A549 treated with Hydrocortisone at 1 μM for 4 hours (cell line): ENCODE results near the gene PRPF38B. TPM values are rescaled to one million over a fixed set of nuclear protein-coding genes. Genes with fewer than 3 reads are reported as not detected.

Experiments used
- total RNA-seq: library from RNA; stranded (reverse); fragments of 200-300 nt; extraction: Qiagen RNA extraction; gene quantifications from 5 replicates; pipeline ENCODE4 v1.2.3, GENCODE V29; 2022

Gene PRPF38B, protein sequence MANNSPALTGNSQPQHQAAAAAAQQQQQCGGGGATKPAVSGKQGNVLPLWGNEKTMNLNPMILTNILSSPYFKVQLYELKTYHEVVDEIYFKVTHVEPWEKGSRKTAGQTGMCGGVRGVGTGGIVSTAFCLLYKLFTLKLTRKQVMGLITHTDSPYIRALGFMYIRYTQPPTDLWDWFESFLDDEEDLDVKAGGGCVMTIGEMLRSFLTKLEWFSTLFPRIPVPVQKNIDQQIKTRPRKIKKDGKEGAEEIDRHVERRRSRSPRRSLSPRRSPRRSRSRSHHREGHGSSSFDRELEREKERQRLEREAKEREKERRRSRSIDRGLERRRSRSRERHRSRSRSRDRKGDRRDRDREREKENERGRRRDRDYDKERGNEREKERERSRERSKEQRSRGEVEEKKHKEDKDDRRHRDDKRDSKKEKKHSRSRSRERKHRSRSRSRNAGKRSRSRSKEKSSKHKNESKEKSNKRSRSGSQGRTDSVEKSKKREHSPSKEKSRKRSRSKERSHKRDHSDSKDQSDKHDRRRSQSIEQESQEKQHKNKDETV
- total RNA-seq: 18.1 to 23.7 TPM (median 19.8 TPM) in 5 replicates

DNA sequence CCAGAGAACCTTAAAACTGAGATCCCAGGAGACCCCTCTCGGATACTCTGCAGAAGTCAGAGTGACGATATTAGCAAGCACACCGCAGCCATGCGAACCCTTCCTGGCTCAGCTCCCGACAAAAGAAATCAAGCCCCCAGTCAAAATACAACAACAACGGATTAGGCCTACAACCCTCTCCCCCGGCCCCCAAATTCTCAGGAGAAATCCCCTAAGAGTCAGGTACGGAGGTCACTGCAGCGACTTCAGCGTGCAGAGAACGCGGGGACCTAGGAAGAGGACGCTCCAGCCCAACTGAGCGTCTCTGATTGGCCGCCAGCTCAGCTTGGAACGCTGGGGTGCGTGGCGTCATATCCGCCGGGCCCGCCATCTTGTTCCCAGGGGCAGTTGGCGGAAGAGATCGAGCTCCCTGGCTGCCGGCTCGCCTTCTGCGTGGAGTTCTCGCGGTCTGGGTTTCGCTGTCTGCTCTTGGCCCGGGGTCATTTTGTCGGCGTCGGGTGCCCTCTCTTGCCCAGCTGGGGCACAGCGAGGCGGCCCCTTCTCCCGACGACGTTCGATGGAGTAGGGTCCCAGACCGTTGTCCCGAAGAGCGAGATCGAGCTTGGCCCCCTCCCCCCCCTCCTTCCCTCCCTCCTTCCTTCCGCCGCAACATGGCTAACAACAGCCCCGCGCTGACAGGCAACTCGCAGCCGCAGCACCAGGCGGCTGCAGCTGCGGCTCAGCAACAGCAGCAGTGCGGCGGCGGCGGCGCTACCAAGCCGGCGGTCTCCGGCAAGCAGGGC, at the start of gene PRPF38B:
Gene PRPF38B (plus strand): TSS at position 369 of the 782 bp plus-strand sequence. CDS start 282 bp downstream, at position 651.

DNA sequence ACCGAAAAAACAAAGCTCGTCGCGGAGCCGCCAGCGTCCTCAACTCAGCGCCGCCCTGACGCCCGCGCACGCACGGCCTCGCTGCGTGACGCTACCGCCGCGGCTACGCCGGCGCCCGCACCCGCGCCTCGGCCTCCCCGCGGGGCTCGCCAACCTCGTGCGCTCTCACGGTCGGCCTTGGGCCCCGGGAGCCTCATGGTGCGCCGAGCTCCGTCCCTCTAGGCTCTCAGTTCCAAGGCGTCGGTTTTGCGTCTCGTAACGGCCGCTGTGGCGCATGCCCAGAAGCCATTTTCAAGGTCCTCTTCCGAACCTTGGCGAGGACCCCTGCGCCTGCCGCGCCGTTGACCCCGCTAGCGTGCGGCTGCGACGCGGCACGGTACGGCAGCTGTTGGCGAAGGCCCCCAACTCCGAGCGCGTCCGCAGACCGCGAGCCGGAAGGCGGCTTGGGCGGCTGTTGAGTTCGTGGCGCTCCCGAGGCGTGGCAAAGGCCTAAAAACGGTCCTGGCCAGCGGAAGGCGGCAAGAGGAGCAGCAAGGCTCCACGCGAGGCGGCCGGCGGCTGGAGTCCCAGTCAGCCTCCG, 31.0 kb upstream of the PRPF38B start, which contains the start of gene HENMT1:
Gene HENMT1 (minus strand): TSS at position 64 of the 580 bp plus-strand sequence. CDS start 1,209 bp downstream, outside the sequence.

DNA sequence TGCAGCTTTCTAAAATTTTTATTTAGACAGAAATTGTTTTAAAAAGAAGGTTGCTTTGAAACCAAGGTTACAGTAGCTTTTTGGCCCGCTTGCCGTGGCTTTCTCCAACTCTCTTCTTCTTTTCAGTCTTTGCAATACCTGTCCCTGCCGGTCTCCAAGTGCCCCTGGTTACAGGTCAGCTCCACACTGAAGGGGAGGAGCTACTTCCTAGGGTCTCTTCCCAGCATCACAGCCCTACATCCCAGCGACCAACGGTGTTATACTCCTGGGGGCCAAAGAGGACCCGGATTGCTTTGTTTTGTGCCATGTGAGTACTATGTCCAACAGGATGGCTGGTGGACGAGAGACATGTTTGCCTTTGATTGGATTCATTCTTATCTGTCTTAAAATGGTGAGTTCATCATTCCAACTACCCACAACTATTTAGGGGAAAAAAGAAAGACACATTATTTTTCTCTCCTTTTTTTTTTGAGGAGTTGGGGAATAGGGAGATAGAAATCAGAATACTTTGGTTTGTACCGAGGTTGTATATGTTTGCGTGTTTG, 20.6 kb downstream of the PRPF38B start, which contains the start of gene FNDC7:
Gene FNDC7 (plus strand): TSS at position 303 of the 545 bp plus-strand sequence. CDS start 26 bp downstream, at position 329.

DNA sequence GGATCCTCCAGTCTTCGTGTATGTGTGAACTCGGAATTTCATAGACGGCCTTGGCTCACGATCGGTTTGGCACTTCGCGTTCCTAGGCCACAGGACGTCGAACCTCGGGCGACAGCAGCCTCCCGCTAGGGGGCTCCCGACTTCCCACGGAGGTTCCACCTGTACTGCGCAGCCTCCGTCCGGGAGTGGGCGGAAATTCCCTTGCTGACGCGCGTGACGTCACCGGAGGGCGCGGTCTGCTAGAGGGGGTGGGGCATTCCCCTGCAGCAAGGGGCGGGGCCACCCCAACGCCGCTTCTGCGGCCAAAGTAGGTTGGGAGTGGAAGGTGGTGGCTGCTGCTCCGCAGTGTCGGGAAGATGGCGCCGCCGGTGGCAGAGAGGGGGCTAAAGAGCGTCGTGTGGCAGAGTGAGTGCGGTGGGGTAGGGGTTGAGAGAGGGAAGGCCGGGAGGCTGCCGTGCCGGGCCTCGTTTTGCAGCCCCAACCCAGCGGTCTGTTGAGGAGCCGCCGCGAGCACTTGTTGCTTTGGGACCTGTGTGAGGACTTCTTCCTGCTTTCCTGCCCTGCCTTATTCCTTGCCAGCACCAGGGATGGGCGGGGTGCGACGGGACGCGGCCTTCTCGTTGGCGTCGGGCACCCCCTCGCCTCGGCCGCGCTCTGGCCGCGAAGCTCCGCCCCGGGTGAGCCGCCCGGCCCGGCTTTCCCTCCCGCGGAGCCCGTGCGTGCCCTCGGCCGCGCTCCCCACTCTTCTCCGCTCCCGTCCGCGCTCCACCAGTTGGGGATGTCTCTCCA, 54.5 kb downstream of the PRPF38B start, which contains the start of gene STXBP3:
Gene STXBP3 (plus strand): TSS at position 293 of the 789 bp plus-strand sequence. CDS start 64 bp downstream, at position 357.

Other genes with a start within 250 kb of the PRPF38B start
- gene NBPF6, start 242.0 kb upstream of the PRPF38B start, total RNA-seq: not detected in 5 replicates
- gene EEIG2, start 132.2 kb upstream of the PRPF38B start, total RNA-seq: 3.5 to 6.8 TPM (median 5.1 TPM) in 5 replicates
- gene HENMT1, start 31.2 kb upstream of the PRPF38B start, total RNA-seq: 3.7 to 4.7 TPM (median 4.4 TPM) in 5 replicates
- gene FNDC7, start 20.6 kb downstream of the PRPF38B start, total RNA-seq: 0.02 to 0.07 TPM in 2 of 5 replicates, not detected in the others
- 16.8 to 26.9 TPM (median 17.9 TPM) in 5 replicates for gene STXBP3, start 54.4 kb downstream of the PRPF38B start, total RNA-seq
- gene AKNAD1, start 164.8 kb downstream of the PRPF38B start, total RNA-seq: 0.75 to 2.5 TPM (median 1.5 TPM) in 5 replicates
- 15.6 to 27.5 TPM (median 21.2 TPM) in 5 replicates for gene GPSM2, start 184.7 kb downstream of the PRPF38B start, total RNA-seq